ENCODE data around the gene JPH4. TPM values are rescaled to one million over a fixed set of nuclear protein-coding genes. Genes with fewer than 3 reads are reported as not detected.
"Not testable (repeated sequence)": the region's sequence is repeated elsewhere in the genome, so short reads cannot be mapped to it uniquely, and the experiment has no call there.

JPH4 gene
- total RNA-seq, 1 donor from 2014 or later = 5.1 TPM

GRCh38 chr14:23589606-23590005 lies 11.0 kb upstream of the JPH4 start:
- ATAC-seq = peak; percentile 14 to 34
- H3K4me3 ChIP-seq = no peak overlapping the region
- intact Hi-C loops (cut with DNase I) = no loop called here

GRCh38 chr14:23588884-23589598 lies 10.5 kb upstream of the JPH4 start:
- intact Hi-C loops (cut with DNase I) = no loop called here
- Histone ChIP-seq H3K27me3 (ENCODE audit: low read depth) (no peaks in the 10 kb centered on the region), H3K27ac (no peak overlapping the region), H3K36me3 (no peaks in the 10 kb centered on the region), H3K4me1 (peaks cover 7% of the 10 kb centered on the region), H3K9me3 (no peaks in the 10 kb centered on the region), H3K4me3 (no peak overlapping the region)
- ATAC-seq = peak; percentile 99
- peak; percentile 88 for TF ChIP-seq CTCF (IDR thresholded peaks at IDR 0.05)
- DNase-seq = peak; percentile 94

More at GRCh38 chr14:23589606-23590005, 11.0 kb upstream of the JPH4 start:
- no peak for TF ChIP-seq CTCF (IDR thresholded peaks at IDR 0.05)
- Histone ChIP-seq H3K9me3 (no peaks in the 10 kb centered on the region), H3K27me3 (ENCODE audit: low read depth) (no peaks in the 10 kb centered on the region), H3K4me1 (peaks cover 7% of the 10 kb centered on the region), H3K36me3 (no peaks in the 10 kb centered on the region), H3K27ac (no peak overlapping the region)
- no peak for DNase-seq

GRCh38 chr14:23584527-23585203 lies 6.1 kb upstream of the JPH4 start:
- H3K27ac ChIP-seq; H3K4me1 ChIP-seq; H3K4me3 ChIP-seq; H3K36me3 ChIP-seq; H3K9me3 ChIP-seq; DNase-seq; ATAC-seq; intact Hi-C loops (cut with DNase I); H3K27me3 ChIP-seq (ENCODE audit: low read depth): not testable (repeated sequence)

GRCh38 chr14:23583761-23584526 lies 5.4 kb upstream of the JPH4 start:
- H3K27ac ChIP-seq; H3K27me3 ChIP-seq (ENCODE audit: low read depth); H3K4me1 ChIP-seq; DNase-seq; H3K36me3 ChIP-seq; H3K9me3 ChIP-seq; ATAC-seq; intact Hi-C loops (cut with DNase I); H3K4me3 ChIP-seq: not testable (repeated sequence)

GRCh38 chr14:23582906-23583760 lies 4.5 kb upstream of the JPH4 start:
- Histone ChIP-seq H3K4me1 (no peaks in the 10 kb centered on the region), H3K36me3 (no peaks in the 10 kb centered on the region), H3K27ac (no peak overlapping the region), H3K27me3 (ENCODE audit: low read depth) (peaks cover 7% of the 10 kb centered on the region), H3K9me3 (no peaks in the 10 kb centered on the region), H3K4me3 (no peak overlapping the region)
- DNase-seq = no peak
- ATAC-seq = no peak
- intact Hi-C loops (cut with DNase I) = no loop called here
- no peak for TF ChIP-seq CTCF (IDR thresholded peaks at IDR 0.05)

GRCh38 chr14:23580948-23581281 lies 2.3 kb upstream of the JPH4 start:
- no peak overlapping the region for H3K27ac ChIP-seq
- H3K4me3 ChIP-seq = no peak overlapping the region
- H3K27me3 ChIP-seq (ENCODE audit: low read depth) = peaks cover 29% of the 10 kb centered on the region
- intact Hi-C loops (cut with DNase I) = no loop called here
- no peaks in the 10 kb centered on the region for H3K36me3 ChIP-seq
- no peaks in the 10 kb centered on the region for H3K9me3 ChIP-seq
- no peak for ATAC-seq
- no peak for DNase-seq
- no peak for TF ChIP-seq CTCF (IDR thresholded peaks at IDR 0.05)
- peaks cover 15% of the 10 kb centered on the region for H3K4me1 ChIP-seq
